Astrocyte (in vitro differentiated cells and primary cell): ENCODE measurements around the gene CPZ.

Source experiments
- EZH2 ChIP-seq: IDR thresholded peaks from 2 replicates; pipeline ENCODE4 v1.6.1; 2012; ENCODE audit warnings: mild to moderate bottlenecking, low read length, inconsistent platforms; ENCODE audit not compliant: insufficient read depth
- TF ChIP-seq, protein P1 (sequence below): IDR thresholded peaks from 2 replicates; pipeline ENCODE4 v1.5.1; 2011; ENCODE audit warnings: low read depth, mild to moderate bottlenecking, inconsistent platforms, low read length, moderate library complexity; ENCODE audit not compliant: insufficient read depth

DNA sequence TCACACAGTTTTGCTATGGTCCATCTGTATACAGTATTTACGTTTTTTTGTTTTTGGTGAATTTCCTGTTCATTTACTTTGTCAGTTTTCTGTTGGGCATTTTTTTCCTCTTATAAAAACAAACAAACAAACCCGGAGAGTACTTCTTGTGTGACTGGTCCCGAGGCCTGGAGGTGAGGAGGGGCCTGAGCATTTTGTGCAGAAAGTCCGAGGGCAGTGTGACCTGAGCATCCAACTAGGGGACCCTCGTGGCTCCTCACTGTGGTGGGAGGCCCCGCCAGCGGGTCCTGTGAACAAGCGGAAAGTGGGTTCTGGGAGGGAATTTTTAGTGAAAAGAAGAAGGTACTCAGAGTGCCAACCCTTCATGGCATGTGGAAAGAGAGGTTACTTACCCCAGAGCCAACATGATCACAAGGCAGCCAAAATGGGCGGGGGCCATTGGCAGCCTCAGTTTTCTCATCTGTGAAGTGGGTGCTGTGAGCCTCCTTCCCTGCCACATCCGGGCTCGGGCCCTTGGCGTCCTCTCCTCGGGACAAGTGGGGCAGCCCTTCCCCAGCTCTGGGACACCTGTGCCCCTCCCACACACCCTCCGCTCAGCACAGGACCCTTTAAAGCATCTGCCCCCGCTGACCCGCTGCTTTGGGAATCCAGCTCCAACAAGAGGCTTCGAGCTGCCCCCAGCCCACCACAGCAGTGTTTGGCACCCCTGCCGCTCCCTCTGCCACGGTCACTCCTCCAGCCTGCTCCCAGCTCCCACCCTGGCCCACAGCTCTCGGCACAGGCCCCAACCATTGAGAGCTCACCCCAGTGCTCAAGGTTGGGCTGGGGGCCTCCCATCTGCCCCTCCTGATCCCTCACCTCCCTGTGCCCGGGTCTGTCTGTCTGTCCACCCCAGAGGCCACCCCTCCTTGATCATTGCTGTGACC, 35.2 kb upstream of the CPZ start:
- TF ChIP-seq, protein P1, sequence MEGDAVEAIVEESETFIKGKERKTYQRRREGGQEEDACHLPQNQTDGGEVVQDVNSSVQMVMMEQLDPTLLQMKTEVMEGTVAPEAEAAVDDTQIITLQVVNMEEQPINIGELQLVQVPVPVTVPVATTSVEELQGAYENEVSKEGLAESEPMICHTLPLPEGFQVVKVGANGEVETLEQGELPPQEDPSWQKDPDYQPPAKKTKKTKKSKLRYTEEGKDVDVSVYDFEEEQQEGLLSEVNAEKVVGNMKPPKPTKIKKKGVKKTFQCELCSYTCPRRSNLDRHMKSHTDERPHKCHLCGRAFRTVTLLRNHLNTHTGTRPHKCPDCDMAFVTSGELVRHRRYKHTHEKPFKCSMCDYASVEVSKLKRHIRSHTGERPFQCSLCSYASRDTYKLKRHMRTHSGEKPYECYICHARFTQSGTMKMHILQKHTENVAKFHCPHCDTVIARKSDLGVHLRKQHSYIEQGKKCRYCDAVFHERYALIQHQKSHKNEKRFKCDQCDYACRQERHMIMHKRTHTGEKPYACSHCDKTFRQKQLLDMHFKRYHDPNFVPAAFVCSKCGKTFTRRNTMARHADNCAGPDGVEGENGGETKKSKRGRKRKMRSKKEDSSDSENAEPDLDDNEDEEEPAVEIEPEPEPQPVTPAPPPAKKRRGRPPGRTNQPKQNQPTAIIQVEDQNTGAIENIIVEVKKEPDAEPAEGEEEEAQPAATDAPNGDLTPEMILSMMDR, result no peak
- TF ChIP-seq EZH2, result no peak
